Measurements from ENCODE around the gene PBX2.

GRCh38 chr6:32191696-32192607 lies 1.9 kb upstream of the PBX2 start:
- TF ChIP-seq CTCF (conservative IDR thresholded peaks at IDR 0.05; ENCODE audit: low read depth, low read length) (no peak), EZH2 (IDR thresholded peaks at IDR 0.05; ENCODE audit: borderline replicate concordance, low read depth, low read length, poor library complexity, severe bottlenecking) (no peak)

All from A673 (cell line).